IMR-90 (cell line): ENCODE data around the gene FRYL. TPM values are rescaled to one million over a fixed set of nuclear protein-coding genes. Genes with fewer than 3 reads are reported as not detected.

Experiments used
- ATAC-seq: fragments of 200-7000 bp; cut with Tn5 transposase; 2 replicates; pipeline ENCODE4 v1.9.1; 2020; ENCODE audit warnings: low read depth, mild to moderate bottlenecking, moderate library complexity
- BruUV-seq: library from RNA; stranded (reverse); fragments of 400-500 nt; replicated peaks from 2 replicates; lab custom pipeline; 2021; lab: Mats Ljungman, UMichigan
- CTCF ChIA-PET: fragments of 300-600 bp; formaldehyde crosslinking; extraction: SDS; loops from one replicate; lab custom pipeline; 2021; ENCODE audit warnings: antibody characterized with exemption; lab: Yijun Ruan, JAX
- POLR2A ChIA-PET: fragments of 300-600 bp; sonication (Branson Sonifier 250); formaldehyde crosslinking; loops from one replicate; lab custom pipeline; 2022; ENCODE audit warnings: antibody characterized with exemption; ENCODE audit not compliant: unreplicated experiment; lab: Charles Lee
- DNase-seq: peaks from one replicate; pipeline ENCODE4 v3.0.0; 2013
- H2AFZ ChIP-seq: replicated peaks from 2 replicates; pipeline ENCODE3; 2013; ENCODE audit warnings: low read length, mild to moderate bottlenecking; ENCODE audit not compliant: poor library complexity
- H2AK5ac ChIP-seq: 2 replicates; pipeline ENCODE4 v1.6.1; 2013; ENCODE audit warnings: low read depth, low read length, inconsistent platforms
- H2AK9ac ChIP-seq: replicated peaks from 2 replicates; pipeline ENCODE3; 2013; ENCODE audit warnings: mild to moderate bottlenecking, low read depth, low read length, moderate library complexity; ENCODE audit not compliant: poor library complexity
- H2BK120ac ChIP-seq: 2 replicates; pipeline ENCODE4 v1.6.1; 2013; ENCODE audit warnings: low read depth, low read length, inconsistent platforms
- H2BK15ac ChIP-seq: 3 replicates; pipeline ENCODE4 v1.6.1; 2013; ENCODE audit warnings: low read depth, low read length, inconsistent platforms
- H2BK20ac ChIP-seq: 2 replicates; pipeline ENCODE4 v1.6.1; 2013; ENCODE audit warnings: low read depth, mild to moderate bottlenecking, inconsistent platforms, low read length, moderate library complexity
- H2BK5ac ChIP-seq: 2 replicates; pipeline ENCODE4 v1.6.1; 2013; ENCODE audit warnings: mild to moderate bottlenecking, low read depth, low read length, inconsistent platforms; ENCODE audit not compliant: poor library complexity, severe bottlenecking
- H3K14ac ChIP-seq: replicated peaks from 2 replicates; pipeline ENCODE4 v1.6.1; 2013; ENCODE audit warnings: low read depth, low read length, inconsistent platforms
- H3K18ac ChIP-seq: 2 replicates; pipeline ENCODE4 v1.6.1; 2013; ENCODE audit warnings: low read depth, low read length, control low read depth
- H3K23ac ChIP-seq: 2 replicates; pipeline ENCODE4 v1.6.1; 2013; ENCODE audit warnings: low read depth, low read length, inconsistent platforms
- H3K27ac ChIP-seq: 2 replicates; pipeline ENCODE4 v1.5.1; 2013; ENCODE audit warnings: mild to moderate bottlenecking, control low read depth, low read length; ENCODE audit not compliant: insufficient read depth
- H3K27me3 ChIP-seq: 2 replicates; pipeline ENCODE4 v1.6.1; 2013; ENCODE audit warnings: low read length; ENCODE audit not compliant: control insufficient read depth, insufficient read depth
- H3K36me3 ChIP-seq: 2 replicates; pipeline ENCODE4 v1.6.1; 2013; ENCODE audit warnings: low read length, mixed read lengths; ENCODE audit not compliant: control insufficient read depth, insufficient read depth
- H3K4ac ChIP-seq: 2 replicates; pipeline ENCODE4 v1.6.1; 2013; ENCODE audit warnings: low read depth, low read length, inconsistent platforms
- H3K4me1 ChIP-seq: 2 replicates; pipeline ENCODE4 v1.6.1; 2013; ENCODE audit warnings: low read length, mixed read lengths; ENCODE audit not compliant: control insufficient read depth, insufficient read depth
- H3K4me2 ChIP-seq: 2 replicates; pipeline ENCODE4 v1.6.1; 2013; ENCODE audit warnings: low read depth, mild to moderate bottlenecking, control low read depth, low read length, moderate library complexity
- H3K4me3 ChIP-seq: 2 replicates; pipeline ENCODE4 v1.5.1; 2013; ENCODE audit warnings: low read depth, mild to moderate bottlenecking, control low read depth, low read length, moderate library complexity; ENCODE audit not compliant: insufficient read depth
- H3K56ac ChIP-seq: 2 replicates; pipeline ENCODE4 v1.6.1; 2013; ENCODE audit warnings: low read length, inconsistent platforms; ENCODE audit not compliant: insufficient read depth; ENCODE audit errors: extremely low read depth
- H3K79me1 ChIP-seq, 2 experiments: 2 replicates each; pipeline ENCODE4 v1.6.1; 2013; ENCODE audit warnings: low read length in 2 of 2, inconsistent platforms in 1 of 2, low read depth in 1 of 2
- H3K9ac ChIP-seq: 2 replicates; pipeline ENCODE4 v1.6.1; 2013; ENCODE audit warnings: low read depth, low read length, control low read depth
- H3K9me1 ChIP-seq: 2 replicates; pipeline ENCODE4 v1.6.1; 2013; ENCODE audit warnings: low read length, inconsistent platforms; ENCODE audit not compliant: insufficient read depth
- H3K9me3 ChIP-seq: 2 replicates; pipeline ENCODE4 v1.6.1; 2013; ENCODE audit warnings: low read length; ENCODE audit not compliant: control insufficient read depth, insufficient read depth
- H4K20me1 ChIP-seq: 2 replicates; pipeline ENCODE4 v1.6.1; 2013; ENCODE audit warnings: low read length, inconsistent platforms; ENCODE audit not compliant: insufficient read depth
- H4K5ac ChIP-seq: 2 replicates; pipeline ENCODE4 v1.6.1; 2013; ENCODE audit warnings: mild to moderate bottlenecking, low read depth, low read length, control low read depth
- H4K8ac ChIP-seq, 2 experiments: 2 replicates each; pipeline ENCODE4 v1.6.1; 2013; ENCODE audit warnings: low read depth in 2 of 2, low read length in 2 of 2, control low read depth in 1 of 2, inconsistent platforms in 1 of 2
- H4K91ac ChIP-seq: 2 replicates; pipeline ENCODE4 v1.6.1; 2013; ENCODE audit warnings: low read depth, low read length, inconsistent platforms; ENCODE audit not compliant: insufficient read depth
- BHLHE40 ChIP-seq: fragments of 150-350 bp; IDR thresholded peaks from 2 replicates; pipeline ENCODE4 v1.6.1; 2016; ENCODE audit warnings: mild to moderate bottlenecking, low read depth, low read length
- CEBPB ChIP-seq: IDR thresholded peaks from 2 replicates; pipeline ENCODE4 v1.6.1; 2012; ENCODE audit warnings: low read depth, low read length, improper control_type of control experiment
- CHD1 ChIP-seq: IDR thresholded peaks from 2 replicates; pipeline ENCODE4 v1.6.1; 2012; ENCODE audit warnings: low read depth, low read length, improper control_type of control experiment
- MAFK ChIP-seq: IDR thresholded peaks from 2 replicates; pipeline ENCODE4 v1.6.1; 2012; ENCODE audit warnings: low read depth, low read length, improper control_type of control experiment
- MAZ ChIP-seq: IDR thresholded peaks from 2 replicates; pipeline ENCODE4 v1.6.1; 2012; ENCODE audit warnings: low read depth, mild to moderate bottlenecking, low read length, improper control_type of control experiment, moderate library complexity, borderline replicate concordance
- MXI1 ChIP-seq: IDR thresholded peaks from 2 replicates; pipeline ENCODE4 v1.6.1; 2012; ENCODE audit warnings: low read depth, mild to moderate bottlenecking, low read length, moderate library complexity, borderline replicate concordance
- NFE2L2 ChIP-seq: fragments of 150-350 bp; IDR thresholded peaks from 2 replicates; pipeline ENCODE4 v1.6.1; 2016; ENCODE audit warnings: low read depth, mild to moderate bottlenecking, low read length
- RCOR1 ChIP-seq: IDR thresholded peaks from 2 replicates; pipeline ENCODE4 v1.6.1; 2012; ENCODE audit warnings: mild to moderate bottlenecking, low read length, improper control_type of control experiment; ENCODE audit not compliant: insufficient replicate concordance
- SMC3 ChIP-seq: fragments of 150-350 bp; IDR thresholded peaks from 2 replicates; pipeline ENCODE4 v1.6.1; 2016; ENCODE audit warnings: low read depth, mild to moderate bottlenecking, antibody characterized with exemption, low read length, moderate library complexity
- WGBS, 2 experiments: methylation state at CpG; one replicate each; pipeline versions ENCODE4 v1.1.5 to v1.1.7; 2013; ENCODE audit warnings: missing lambda C conversion rate in 2 of 2; ENCODE audit not compliant: insufficient read length in 1 of 2; ENCODE audit errors: extremely low coverage in 2 of 2; 5-methylcytosine and 5-hydroxymethylcytosine counted together
- dilution Hi-C: fragments of 300-500 bp; cut with HindIII; formaldehyde crosslinking; loops from one replicate; pipeline ENCODE4 v1.14.3; 2018; ENCODE audit warnings: low sequenced_read_pairs; ENCODE audit not compliant: unreplicated experiment
- in situ Hi-C: fragments of 300-500 bp; cut with MboI; formaldehyde crosslinking; loops from 3 replicates; pipeline ENCODE4 v1.14.3; 2019; ENCODE audit warnings: low sequenced_read_pairs, inconsistent platforms, mixed read lengths
- intact Hi-C: fragments of 100-400 bp; cut with micrococcal nuclease; formaldehyde crosslinking; loops from 2 replicates; pipeline ENCODE4 v1.10.0; 2022
- polyA plus RNA-seq, 3 experiments: library from polyadenylated mRNA; depleted of rRNA; stranded (reverse); fragments of >200 nt; gene quantifications; 2 replicates each; pipeline ENCODE4 v1.2.3, GENCODE V29; 2012; ENCODE audit warnings: low replicate concordance in 1 of 3
- total RNA-seq: library from RNA; depleted of rRNA; stranded (reverse); fragments of >200 nt; gene quantifications from 2 replicates; pipeline ENCODE4 v1.2.3, GENCODE V29; 2012
- TF ChIP-seq, protein P1 (sequence below): fragments of 150-350 bp; IDR thresholded peaks from 2 replicates; pipeline ENCODE4 v1.6.1; 2017; ENCODE audit warnings: mild to moderate bottlenecking, antibody characterized with exemption, low read length, low read depth

FRYL gene
- total and polyA plus RNA-seq, 2 of the 4 experiments (the other 2 are of a cell fraction): 9.9 to 77.4 TPM

- H3K14ac ChIP-seq: peak overlapping the region; percentile 86
- peak overlapping the region; percentile 87 for H3K4ac ChIP-seq
- peaks cover 10% of the 10 kb centered on the region for H3K9me1 ChIP-seq
- H4K91ac ChIP-seq: peak overlapping the region; percentile 79
- H2BK5ac ChIP-seq: peak overlapping the region; percentile 79
- no peak overlapping the region for H2AFZ ChIP-seq
- H3K4me2 ChIP-seq: peak overlapping the region; percentile 75; the same call in 1 of the 2 replicates
- DNase-seq (peak; percentile 85), ATAC-seq (peak; percentile 82)
- WGBS, 2 experiments: no CpG with 5 or more reads among the region's 5 CpGs
- peak overlapping the region; percentile 54 for H3K56ac ChIP-seq
- peak overlapping the region; percentile 69 for H3K23ac ChIP-seq
- H3K27me3 ChIP-seq: no peaks in the 10 kb centered on the region
- H2BK15ac ChIP-seq: peak overlapping the region; percentile 82
- H4K20me1 ChIP-seq: peaks cover 10% of the 10 kb centered on the region; the same call in 1 of the 2 replicates
- no peak overlapping the region for H3K9ac ChIP-seq
- H3K4me1 ChIP-seq: peaks cover 11% of the 10 kb centered on the region; the same call in 1 of the 2 replicates
- peak overlapping the region in 1 of 2 experiments; percentile 32; a peak in 2 of 4 replicates for H4K8ac ChIP-seq
- intact Hi-C loops: no loop called here
- no peaks in the 10 kb centered on the region for H3K9me3 ChIP-seq
- H3K27ac ChIP-seq: peak overlapping the region; percentile 5; the same call in 1 of the 2 replicates
- H2BK120ac ChIP-seq: peak overlapping the region; percentile 83
- POLR2A ChIA-PET: no interaction called here
- peak overlapping the region; percentile 28; the same call in 1 of the 2 replicates for H4K5ac ChIP-seq
- no peaks in the 10 kb centered on the region for H3K36me3 ChIP-seq
- H3K18ac ChIP-seq: peak overlapping the region; percentile 73; the same call in 1 of the 2 replicates
- CTCF ChIA-PET: no interaction called here
- BruUV-seq: no TSS peak
- H2AK9ac ChIP-seq: peak overlapping the region; percentile 2
- dilution Hi-C loops: no loop called here
- peak overlapping the region; percentile 87 for H2BK20ac ChIP-seq
- no peak overlapping the region for H3K4me3 ChIP-seq
- peaks cover 8 to 55% of the 10 kb centered on the region in 2 experiments for H3K79me1 ChIP-seq
- H2AK5ac ChIP-seq: peak overlapping the region; percentile 90
- peak; percentile 16; the same call in 1 of the 2 replicates for TF ChIP-seq SMC3
- no peak for TF ChIP-seq CHD1
- TF ChIP-seq, protein P1, sequence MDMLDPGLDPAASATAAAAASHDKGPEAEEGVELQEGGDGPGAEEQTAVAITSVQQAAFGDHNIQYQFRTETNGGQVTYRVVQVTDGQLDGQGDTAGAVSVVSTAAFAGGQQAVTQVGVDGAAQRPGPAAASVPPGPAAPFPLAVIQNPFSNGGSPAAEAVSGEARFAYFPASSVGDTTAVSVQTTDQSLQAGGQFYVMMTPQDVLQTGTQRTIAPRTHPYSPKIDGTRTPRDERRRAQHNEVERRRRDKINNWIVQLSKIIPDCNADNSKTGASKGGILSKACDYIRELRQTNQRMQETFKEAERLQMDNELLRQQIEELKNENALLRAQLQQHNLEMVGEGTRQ: no peak
- TF ChIP-seq NFE2L2: no peak
- no peak for TF ChIP-seq RCOR1
- no peak for TF ChIP-seq MXI1
- 0 out of 2 replicates have a peak, but pooled peaks have one; percentile 8 for TF ChIP-seq BHLHE40
- TF ChIP-seq MAFK: peak; percentile 49; the same call in 1 of the 2 replicates
- TF ChIP-seq MAZ: no peak
- peak; percentile 95 for TF ChIP-seq CEBPB
- in situ Hi-C loops: no loop called here
These were observed 81.8 kb downstream of the FRYL start for GRCh38 chr4:48698029-48698971.
